ENCODE measurements around the gene SLC38A10.

The SLC38A10 gene

GRCh38 chr17:81302861-81303333, 7.8 kb upstream of the SLC38A10 start:
- 78 to 91% methylated on average over 11 to 15 of the region's 15 CpGs for WGBS, 2 experiments (ENCODE audit: insufficient coverage in 2 of 2)

GRCh38 chr17:81302324-81302723, 7.2 kb upstream of the SLC38A10 start:
- Histone ChIP-seq H3K4me3 (ENCODE audit: extremely low read depth, insufficient read depth, low read length, poor library complexity, severe bottlenecking) (no peak overlapping the region), H3K27ac (ENCODE audit: low read depth, low read length, severe bottlenecking) (no peak overlapping the region), H3K9me3 (ENCODE audit: control insufficient read depth, low read length) (no peaks in the 10 kb centered on the region), H3K4me1 (ENCODE audit: control insufficient read depth, insufficient read depth, low read length, poor library complexity, severe bottlenecking) (no peaks in the 10 kb centered on the region), H3K36me3 (ENCODE audit: control insufficient read depth, insufficient read depth, low read length) (no peaks in the 10 kb centered on the region)
- WGBS, 2 experiments (ENCODE audit: insufficient coverage in 2 of 2), result 86 to 95% methylated on average over 6 to 10 of the region's 10 CpGs

More at GRCh38 chr17:81302861-81303333, 7.8 kb upstream of the SLC38A10 start:
- Histone ChIP-seq H3K4me3 (ENCODE audit: extremely low read depth, insufficient read depth, low read length, poor library complexity, severe bottlenecking) (no peak overlapping the region), H3K27ac (ENCODE audit: low read depth, low read length, severe bottlenecking) (no peak overlapping the region), H3K9me3 (ENCODE audit: control insufficient read depth, low read length) (no peaks in the 10 kb centered on the region), H3K36me3 (ENCODE audit: control insufficient read depth, insufficient read depth, low read length) (no peaks in the 10 kb centered on the region), H3K4me1 (ENCODE audit: control insufficient read depth, insufficient read depth, low read length, poor library complexity, severe bottlenecking) (no peaks in the 10 kb centered on the region)

- WGBS, 2 experiments (ENCODE audit: insufficient coverage in 2 of 2), result 88% methylated on average over 31 to 35 of the region's 37 CpGs
- no peaks in the 10 kb centered on the region for H3K9me3 ChIP-seq (ENCODE audit: control insufficient read depth, low read length)
Observed at GRCh38 chr17:81301195-81302144, 6.4 kb upstream of the SLC38A10 start.

GRCh38 chr17:81300586-81301155, 5.6 kb upstream of the SLC38A10 start:
- no peaks in the 10 kb centered on the region for H3K4me1 ChIP-seq (ENCODE audit: control insufficient read depth, insufficient read depth, low read length, poor library complexity, severe bottlenecking)
- H3K4me3 ChIP-seq (ENCODE audit: extremely low read depth, insufficient read depth, low read length, poor library complexity, severe bottlenecking), result no peak overlapping the region
- 96 to 97% methylated on average over 12 to 17 of the region's 19 CpGs for WGBS, 2 experiments (ENCODE audit: insufficient coverage in 2 of 2)
- no peak overlapping the region for H3K27ac ChIP-seq (ENCODE audit: low read depth, low read length, severe bottlenecking)
- no peaks in the 10 kb centered on the region for H3K9me3 ChIP-seq (ENCODE audit: control insufficient read depth, low read length)
- no peaks in the 10 kb centered on the region for H3K36me3 ChIP-seq (ENCODE audit: control insufficient read depth, insufficient read depth, low read length)

More at GRCh38 chr17:81301195-81302144, 6.4 kb upstream of the SLC38A10 start:
- H3K27ac ChIP-seq (ENCODE audit: low read depth, low read length, severe bottlenecking), result no peak overlapping the region
- no peak overlapping the region for H3K4me3 ChIP-seq (ENCODE audit: extremely low read depth, insufficient read depth, low read length, poor library complexity, severe bottlenecking)
- H3K4me1 ChIP-seq (ENCODE audit: control insufficient read depth, insufficient read depth, low read length, poor library complexity, severe bottlenecking), result no peaks in the 10 kb centered on the region
- H3K36me3 ChIP-seq (ENCODE audit: control insufficient read depth, insufficient read depth, low read length), result no peaks in the 10 kb centered on the region

GRCh38 chr17:81299846-81300585, 4.9 kb upstream of the SLC38A10 start:
- H3K36me3 ChIP-seq (ENCODE audit: control insufficient read depth, insufficient read depth, low read length), result no peaks in the 10 kb centered on the region
- no peak overlapping the region for H3K4me3 ChIP-seq (ENCODE audit: extremely low read depth, insufficient read depth, low read length, poor library complexity, severe bottlenecking)
- no peaks in the 10 kb centered on the region for H3K9me3 ChIP-seq (ENCODE audit: control insufficient read depth, low read length)
- 95 to 97% methylated on average over 11 to 17 of the region's 19 CpGs for WGBS, 2 experiments (ENCODE audit: insufficient coverage in 2 of 2)
- H3K4me1 ChIP-seq (ENCODE audit: control insufficient read depth, insufficient read depth, low read length, poor library complexity, severe bottlenecking), result no peaks in the 10 kb centered on the region
- no peak overlapping the region for H3K27ac ChIP-seq (ENCODE audit: low read depth, low read length, severe bottlenecking)

GRCh38 chr17:81298991-81299738, 4.1 kb upstream of the SLC38A10 start:
- Histone ChIP-seq H3K27ac (ENCODE audit: low read depth, low read length, severe bottlenecking) (no peak overlapping the region), H3K4me3 (ENCODE audit: extremely low read depth, insufficient read depth, low read length, poor library complexity, severe bottlenecking) (no peak overlapping the region), H3K9me3 (ENCODE audit: control insufficient read depth, low read length) (no peaks in the 10 kb centered on the region), H3K4me1 (ENCODE audit: control insufficient read depth, insufficient read depth, low read length, poor library complexity, severe bottlenecking) (no peaks in the 10 kb centered on the region), H3K36me3 (ENCODE audit: control insufficient read depth, insufficient read depth, low read length) (no peaks in the 10 kb centered on the region)
- WGBS, 2 experiments (ENCODE audit: insufficient coverage in 2 of 2), result 91 to 94% methylated on average over 13 to 14 of the region's 15 CpGs

GRCh38 chr17:81298325-81298990, 3.4 kb upstream of the SLC38A10 start:
- 94 to 95% methylated on average over 11 of the region's 11 CpGs for WGBS, 2 experiments (ENCODE audit: insufficient coverage in 2 of 2)
- H3K4me3 ChIP-seq (ENCODE audit: extremely low read depth, insufficient read depth, low read length, poor library complexity, severe bottlenecking), result no peak overlapping the region
- no peaks in the 10 kb centered on the region for H3K9me3 ChIP-seq (ENCODE audit: control insufficient read depth, low read length)
- H3K27ac ChIP-seq (ENCODE audit: low read depth, low read length, severe bottlenecking), result no peak overlapping the region
- H3K36me3 ChIP-seq (ENCODE audit: control insufficient read depth, insufficient read depth, low read length), result no peaks in the 10 kb centered on the region
- no peaks in the 10 kb centered on the region for H3K4me1 ChIP-seq (ENCODE audit: control insufficient read depth, insufficient read depth, low read length, poor library complexity, severe bottlenecking)

- H3K36me3 ChIP-seq (ENCODE audit: control insufficient read depth, insufficient read depth, low read length), result no peaks in the 10 kb centered on the region
- peaks cover 5% of the 10 kb centered on the region for H3K4me1 ChIP-seq (ENCODE audit: control insufficient read depth, insufficient read depth, low read length, poor library complexity, severe bottlenecking)
- H3K4me3 ChIP-seq (ENCODE audit: extremely low read depth, insufficient read depth, low read length, poor library complexity, severe bottlenecking), result peak overlapping the region; percentile 71
- WGBS, 2 experiments (ENCODE audit: insufficient coverage in 2 of 2), result 34 to 37% methylated on average over 20 to 21 of the region's 22 CpGs
- H3K27ac ChIP-seq (ENCODE audit: low read depth, low read length, severe bottlenecking), result peak overlapping the region; percentile 13
- no peaks in the 10 kb centered on the region for H3K9me3 ChIP-seq (ENCODE audit: control insufficient read depth, low read length)
Observed at GRCh38 chr17:81295676-81296381, 722 bp upstream of the SLC38A10 start.

GRCh38 chr17:81294512-81295030, 536 bp downstream of the SLC38A10 start:
- Histone ChIP-seq H3K9me3 (ENCODE audit: control insufficient read depth, low read length) (no peaks in the 10 kb centered on the region), H3K27ac (ENCODE audit: low read depth, low read length, severe bottlenecking) (peak overlapping the region; percentile 36), H3K36me3 (ENCODE audit: control insufficient read depth, insufficient read depth, low read length) (peaks cover 6% of the 10 kb centered on the region), H3K4me3 (ENCODE audit: extremely low read depth, insufficient read depth, low read length, poor library complexity, severe bottlenecking) (peak overlapping the region; percentile 71), H3K4me1 (ENCODE audit: control insufficient read depth, insufficient read depth, low read length, poor library complexity, severe bottlenecking) (peaks cover 5% of the 10 kb centered on the region)
- WGBS, 2 experiments (ENCODE audit: insufficient coverage in 2 of 2), result 1 to 4% methylated on average over 34 to 37 of the region's 48 CpGs

Data from mesodermal cell (in vitro differentiated cells).